ENCODE data around the gene TPRG1. TPM values are rescaled to one million over a fixed set of nuclear protein-coding genes. Genes with fewer than 3 reads are reported as not detected.

Gene TPRG1
- polyA plus RNA-seq (ENCODE audit: insufficient read length in 12 of 12) = 1 to 10 TPM in 10 of 12 donors, not detected in 2; 1.9 to 4.3 (median 2.9) TPM
- long read RNA-seq, donor 1 = 0 reads
- long read RNA-seq, donor 2 = 0 reads
- long read RNA-seq, donor 3 = 0 reads
- long read RNA-seq, donor 4 = 0 reads
- long read RNA-seq, donor 5 = 0 reads
- long read RNA-seq, donor 6 = 0 reads
- long read RNA-seq, donor 7 = 0 reads
- long read RNA-seq, donor 8 = 0 reads
- long read RNA-seq, donor 9, full-length matches to known transcripts = 3 of 3 reads
- long read RNA-seq, donor 9, partial matches to known transcripts = 0 of 3 reads
- long read RNA-seq, donor 9, other reads (novel, unspliced or antisense) = 0 of 3 reads
- long read RNA-seq, donor 10 = 0 reads
- long read RNA-seq, donor 11 = 0 reads

- DNase-seq = no peak
Measured at GRCh38 chr3:189171707-189172106, at the start of gene TPRG1. TPRG1 (plus strand) TSS chr3:189171971; CDS start chr3:189207385, 35,414 bp downstream.

DNA sequence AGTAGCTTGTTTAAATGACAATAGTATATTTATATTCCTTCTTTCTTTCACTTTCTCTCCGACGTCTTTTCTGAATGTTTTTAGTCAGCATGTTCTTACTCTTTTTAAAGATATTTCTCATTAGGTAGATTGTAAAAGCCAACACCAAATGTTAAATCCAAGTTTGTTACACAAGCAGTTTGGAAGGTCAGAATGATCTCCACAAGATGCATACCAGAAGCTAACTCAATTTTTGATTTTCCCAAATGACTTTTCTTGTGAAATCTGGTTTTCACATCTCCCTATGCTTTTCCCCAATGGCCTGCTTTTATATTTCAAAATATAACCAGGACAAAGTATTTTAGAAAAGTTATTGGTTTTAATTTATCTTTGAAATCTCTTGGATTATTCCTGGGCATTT, 49.7 kb upstream of the TPRG1 start:
- DNase-seq = no peak

DNA sequence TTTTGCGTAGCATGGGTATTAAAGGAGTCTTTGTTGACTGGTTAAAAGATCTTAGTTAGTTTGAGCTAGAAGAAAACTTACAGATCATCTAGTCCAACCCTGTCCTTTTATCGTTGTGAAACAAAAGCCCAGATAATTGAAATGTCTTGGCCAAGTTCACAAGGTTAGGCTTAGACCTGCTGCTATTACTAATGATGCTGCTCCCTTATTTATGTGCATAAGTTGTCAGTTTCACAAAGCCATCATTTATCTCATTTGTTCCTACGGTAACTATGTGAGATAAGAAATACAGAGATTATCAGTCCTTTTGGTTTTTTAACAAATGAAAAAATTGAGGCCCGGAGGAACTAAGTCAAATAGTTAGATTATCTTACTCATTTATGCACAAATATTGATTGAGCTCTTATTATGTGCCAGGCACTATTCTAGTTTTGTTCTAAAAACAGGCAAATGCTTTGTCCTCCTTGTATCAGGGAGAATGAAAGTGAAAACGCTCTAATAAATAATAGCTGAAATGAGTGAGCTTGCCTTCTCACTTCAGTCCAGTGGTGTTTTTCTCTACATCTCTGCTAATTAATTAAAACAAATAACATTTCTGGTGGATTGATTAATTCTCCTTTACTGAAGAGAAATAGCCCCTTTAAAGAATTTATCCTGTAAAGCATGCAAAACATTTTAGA, 49.1 kb upstream of the TPRG1 start:
- DNase-seq = no peak

- DNase-seq = no peak
Measured at GRCh38 chr3:189123595-189124387, 48.0 kb upstream of the TPRG1 start.

- DNase-seq = no peak
Measured at GRCh38 chr3:189132231-189132671, 39.5 kb upstream of the TPRG1 start.

- no peak for DNase-seq
Measured at GRCh38 chr3:189132839-189133238, 38.9 kb upstream of the TPRG1 start.

DNA sequence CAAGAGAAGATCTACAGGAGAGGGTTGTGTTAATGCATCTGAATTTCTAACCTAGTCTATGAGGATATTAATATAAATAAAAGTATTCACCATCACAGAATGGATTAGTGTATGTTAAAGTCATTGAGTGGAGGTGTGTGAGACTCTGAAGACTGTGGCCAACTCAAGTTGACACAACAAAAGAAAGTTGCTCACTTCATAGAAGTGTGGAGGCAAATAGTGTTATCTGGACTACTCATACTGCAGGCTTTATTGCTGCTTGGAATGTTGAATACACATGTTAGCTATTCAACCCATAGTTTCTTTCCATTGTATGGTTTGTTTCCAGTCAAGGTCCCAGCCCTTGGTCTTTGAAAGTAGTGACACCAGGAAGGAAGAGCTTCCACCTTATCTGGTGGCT, 38.0 kb upstream of the TPRG1 start:
- no peak for DNase-seq

DNA sequence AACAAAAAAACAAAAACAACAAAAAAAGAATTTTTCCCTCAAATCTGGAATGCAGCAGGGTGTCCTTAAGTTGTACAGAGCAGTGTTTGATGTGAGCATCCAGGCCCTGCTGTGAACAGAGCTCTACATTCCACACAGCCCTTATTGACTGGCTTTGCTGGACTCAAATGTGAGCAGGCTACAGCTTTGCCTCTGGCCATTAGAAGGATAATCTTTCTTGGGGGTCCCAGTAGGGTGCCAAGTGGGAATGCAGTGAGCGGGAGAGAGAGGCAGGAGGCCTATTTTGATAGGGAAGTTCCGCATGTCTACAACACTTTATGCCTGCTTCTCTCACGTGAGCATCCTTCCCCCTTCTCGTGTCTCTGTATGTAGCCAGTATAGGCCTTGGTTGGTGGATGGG, 34.4 kb upstream of the TPRG1 start:
- no peak for DNase-seq

DNA sequence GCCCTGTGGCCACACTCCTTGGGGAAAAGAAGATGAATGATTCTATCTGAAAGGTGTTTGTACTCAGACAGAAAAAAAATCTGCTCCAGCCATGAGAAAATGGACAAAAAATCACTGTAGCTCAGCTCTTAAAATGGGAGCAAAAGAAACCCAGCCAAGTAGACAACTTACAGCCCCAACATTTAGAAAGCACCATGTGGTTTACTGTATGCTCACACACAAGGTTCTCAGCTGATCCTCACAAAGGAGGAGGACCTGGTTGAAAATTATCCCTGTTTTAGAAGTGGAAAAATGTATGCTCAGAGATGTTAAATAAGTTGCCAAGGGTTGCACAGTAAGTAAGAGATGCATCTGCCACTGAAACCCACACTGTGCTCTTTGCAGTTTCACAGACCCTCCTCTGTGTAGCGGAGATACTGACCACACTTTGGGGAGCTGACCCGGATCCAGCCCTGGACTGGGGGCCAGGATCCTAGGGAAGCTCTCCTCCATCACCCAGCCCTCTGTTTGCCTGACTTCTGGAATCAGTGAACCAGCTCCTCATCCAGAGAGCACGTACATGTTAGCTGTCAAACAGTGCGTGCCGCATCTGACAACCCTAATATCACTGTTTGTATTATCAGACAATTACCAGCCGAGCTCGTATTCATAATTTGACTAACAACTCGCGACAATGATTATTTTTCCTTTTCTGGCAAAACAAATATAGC, 32.7 kb upstream of the TPRG1 start:
- DNase-seq = no peak

GRCh38 chr3:189139611-189139940, 32.2 kb upstream of the TPRG1 start:
- DNase-seq = no peak

DNA sequence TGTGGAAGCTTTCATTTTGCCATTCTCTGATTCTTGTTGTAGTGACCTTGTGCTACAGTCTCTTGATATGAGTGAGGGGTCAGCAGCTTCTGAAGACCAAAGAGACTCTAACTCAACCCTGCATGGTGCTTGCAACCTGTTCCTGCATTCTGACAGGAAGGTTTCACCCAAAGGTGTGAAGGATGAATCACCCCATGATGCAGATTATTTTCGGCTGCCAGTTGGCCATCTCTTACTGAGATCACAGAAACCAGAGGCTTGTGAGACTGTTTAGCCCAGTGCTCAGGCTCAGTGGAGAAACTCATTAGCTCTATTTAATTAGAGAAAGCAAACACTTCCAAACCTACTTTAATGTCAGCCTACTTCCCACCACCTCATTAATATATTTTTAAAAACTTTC, 29.2 kb upstream of the TPRG1 start:
- DNase-seq = no peak

DNA sequence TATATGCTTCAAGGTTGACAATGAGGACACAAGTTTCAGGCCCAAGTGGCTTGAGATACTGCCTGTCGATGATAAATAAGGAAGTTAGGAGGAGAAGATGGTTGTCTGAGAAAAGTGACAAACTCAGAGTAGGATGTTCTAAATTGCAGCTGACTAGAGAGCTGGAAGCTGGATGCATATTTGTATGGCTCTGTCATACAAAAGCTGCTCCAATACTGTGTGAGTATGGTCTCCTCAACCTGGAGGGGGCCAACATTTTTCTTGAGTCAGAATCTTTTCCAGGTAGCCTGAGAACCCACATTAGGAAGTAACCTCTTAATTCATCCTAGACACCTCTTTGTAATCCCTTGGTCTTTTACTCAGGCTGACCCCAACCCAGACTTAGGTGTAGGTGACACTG, 28.4 kb upstream of the TPRG1 start:
- no peak for DNase-seq

- DNase-seq = no peak
Measured at GRCh38 chr3:189143771-189144170, 28.0 kb upstream of the TPRG1 start.

DNA sequence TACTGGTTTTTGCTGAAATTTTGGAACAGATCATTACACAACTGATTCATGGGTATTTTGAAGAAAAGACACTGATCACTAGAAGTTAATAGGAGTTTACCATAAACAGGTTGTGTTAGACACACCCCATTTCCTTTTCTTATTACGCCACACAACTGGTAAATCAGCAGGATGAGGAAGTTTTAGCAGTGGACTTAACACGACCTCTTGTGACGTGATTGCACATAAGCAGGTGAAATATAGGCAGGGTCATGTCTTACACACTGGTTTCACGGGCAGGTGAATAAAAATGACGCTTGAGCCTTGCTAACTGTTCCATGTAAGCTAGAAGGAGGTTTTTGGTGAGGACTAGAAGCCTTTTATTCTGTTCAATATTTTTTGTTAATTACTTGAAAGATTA, 27.1 kb upstream of the TPRG1 start:
- peak; percentile 32 for DNase-seq

DNA sequence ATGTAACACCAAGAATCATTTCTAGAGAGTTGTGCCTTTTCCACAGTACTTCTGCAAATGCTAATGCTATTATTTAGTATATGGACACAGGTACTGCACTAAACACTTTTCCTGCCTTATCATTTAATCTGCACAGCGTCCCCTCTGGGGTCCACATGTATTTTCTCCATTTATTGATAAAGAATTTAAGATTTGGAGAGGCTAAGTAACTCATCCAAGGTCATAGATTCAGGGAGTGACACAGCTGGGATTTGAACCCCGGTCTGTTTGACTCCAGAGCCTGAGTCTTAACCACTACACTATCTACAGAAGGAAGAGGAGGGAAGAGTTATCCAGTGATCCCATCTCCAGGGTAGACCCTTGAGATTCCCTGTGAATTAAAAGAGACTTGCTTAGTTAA, 24.9 kb upstream of the TPRG1 start:
- DNase-seq = no peak

- DNase-seq = peak; percentile 79
Measured at GRCh38 chr3:189148081-189148507, 23.7 kb upstream of the TPRG1 start.

GRCh38 chr3:189149203-189149602, 22.6 kb upstream of the TPRG1 start:
- DNase-seq = no peak

- no peak for DNase-seq
Measured at GRCh38 chr3:189157232-189158007, 14.4 kb upstream of the TPRG1 start.

DNA sequence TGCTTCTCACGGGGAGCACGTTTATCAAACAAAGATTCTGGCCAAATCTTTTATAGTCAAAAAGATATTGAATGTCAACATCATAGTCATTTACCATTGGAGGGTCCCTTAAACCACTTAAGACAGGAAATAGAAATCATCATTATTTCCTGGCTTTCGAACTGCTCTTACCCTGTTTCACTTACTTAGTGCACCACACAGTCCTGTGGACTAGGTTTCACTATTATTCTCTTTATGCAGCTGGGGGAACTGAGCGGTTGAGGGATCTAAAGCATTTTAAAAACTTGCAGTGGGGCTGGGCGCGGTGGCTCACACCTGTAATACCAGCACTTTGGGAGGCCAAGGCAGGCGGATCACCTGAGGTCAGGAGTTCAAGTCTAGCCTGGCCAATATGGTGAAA, 13.7 kb upstream of the TPRG1 start:
- DNase-seq = no peak

DNA sequence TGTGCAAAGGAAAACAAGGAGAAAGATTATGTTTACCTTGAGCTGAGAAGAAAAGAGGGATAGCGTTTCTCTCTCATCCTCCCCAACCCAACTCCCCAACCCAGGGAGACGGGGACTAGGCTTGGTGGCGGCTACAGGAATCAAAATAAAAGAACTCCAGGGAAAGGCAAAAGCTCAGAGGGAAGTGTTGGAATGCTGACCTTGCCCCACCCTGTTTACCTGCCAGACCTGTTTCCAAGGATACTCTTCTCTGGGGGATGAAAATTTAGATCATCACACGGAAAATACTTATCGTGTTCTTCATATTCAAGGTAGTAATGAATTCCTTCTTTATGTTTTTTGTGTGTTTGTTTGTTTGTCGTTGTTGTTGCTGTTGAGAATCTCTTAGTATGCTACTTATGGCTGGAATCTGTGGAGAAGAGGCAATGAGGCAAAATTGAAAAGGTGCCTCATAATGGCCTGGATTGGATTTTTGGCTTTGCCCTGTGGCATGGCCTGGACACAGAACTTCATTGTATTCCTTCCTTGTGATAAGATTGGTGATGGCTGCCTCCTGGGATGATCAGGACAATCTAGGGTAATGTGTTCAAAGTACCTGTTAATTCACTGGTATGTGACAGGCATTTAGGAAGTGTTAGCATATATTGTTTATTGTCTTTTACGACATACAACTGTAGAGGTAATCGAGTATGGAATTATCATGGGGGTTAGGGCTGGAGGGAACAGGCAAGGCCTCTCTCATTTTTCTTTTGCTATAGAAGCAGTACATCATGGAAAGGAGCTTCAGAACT, 11.1 kb upstream of the TPRG1 start:
- no peak for DNase-seq
